Effector CD8-positive, alpha-beta T cell (primary cell): ENCODE measurements around the gene B4GALT2.
A peak's percentile ranks its signal among the peaks of the same experiment; 100 is the strongest.

ENCODE experiments used
- DNase-seq: peaks from one replicate; lab custom pipeline; 2025; lab: John Stamatoyannopoulos, UW

The B4GALT2 gene

GRCh38 chr1:43946236-43947060 lies 32.6 kb upstream of the B4GALT2 start, which contains the start of gene IPO13:
IPO13 (plus strand) TSS chr1:43946950; CDS start chr1:43947601, 651 bp downstream.
- DNase-seq, result peak; percentile 86

- no peak for DNase-seq
Measured at GRCh38 chr1:43947061-43947873, 31.7 kb upstream of the B4GALT2 start.

- no peak for DNase-seq
Measured at GRCh38 chr1:43947874-43948437, 31.1 kb upstream of the B4GALT2 start.

- no peak for DNase-seq
Measured at GRCh38 chr1:43949678-43950077, 29.3 kb upstream of the B4GALT2 start.

GRCh38 chr1:43951021-43951985 lies 27.7 kb upstream of the B4GALT2 start:
- DNase-seq, result no peak

GRCh38 chr1:43952731-43953346 lies 26.2 kb upstream of the B4GALT2 start:
- DNase-seq, result no peak

- no peak for DNase-seq
Measured at GRCh38 chr1:43953361-43953760, 25.6 kb upstream of the B4GALT2 start.

GRCh38 chr1:43954036-43954435 lies 25.0 kb upstream of the B4GALT2 start:
- no peak for DNase-seq

GRCh38 chr1:43956234-43956633 lies 22.8 kb upstream of the B4GALT2 start:
- DNase-seq, result no peak

GRCh38 chr1:43957407-43958040 lies 21.5 kb upstream of the B4GALT2 start:
- DNase-seq, result no peak

GRCh38 chr1:43958351-43959255 lies 20.4 kb upstream of the B4GALT2 start:
- no peak for DNase-seq

GRCh38 chr1:43960798-43961197 lies 18.2 kb upstream of the B4GALT2 start:
- DNase-seq, result no peak

- no peak for DNase-seq
Measured at GRCh38 chr1:43961692-43962091, 17.3 kb upstream of the B4GALT2 start.

GRCh38 chr1:43962324-43962723 lies 16.7 kb upstream of the B4GALT2 start:
- DNase-seq, result no peak

GRCh38 chr1:43963006-43963405 lies 16.0 kb upstream of the B4GALT2 start:
- no peak for DNase-seq

- DNase-seq, result no peak
Measured at GRCh38 chr1:43963890-43964289, 15.1 kb upstream of the B4GALT2 start.

GRCh38 chr1:43965316-43965715 lies 13.7 kb upstream of the B4GALT2 start:
- no peak for DNase-seq

- DNase-seq, result no peak
Measured at GRCh38 chr1:43968348-43968948, 10.6 kb upstream of the B4GALT2 start.

GRCh38 chr1:43969416-43969745 lies 9.6 kb upstream of the B4GALT2 start:
- DNase-seq, result no peak
